Endodermal cell (in vitro differentiated cells): ENCODE results near the gene KIAA0825. TPM values are rescaled to one million over a fixed set of nuclear protein-coding genes. Genes with fewer than 3 reads are reported as not detected.

ENCODE experiments used
- DNase-seq: peaks from one replicate; pipeline ENCODE4 v3.0.0-alpha.2; 2017
- H3K27ac ChIP-seq: 2 replicates; pipeline ENCODE4 v1.5.1; 2013; ENCODE audit warnings: mild to moderate bottlenecking, low read depth, low read length, moderate library complexity
- H3K27me3 ChIP-seq: 2 replicates; pipeline ENCODE4 v1.6.1; 2013; ENCODE audit warnings: mild to moderate bottlenecking, low read length, moderate library complexity; ENCODE audit not compliant: insufficient read depth, control insufficient read depth, poor library complexity, severe bottlenecking
- H3K36me3 ChIP-seq: 2 replicates; pipeline ENCODE4 v1.7.0; 2013; ENCODE audit warnings: mild to moderate bottlenecking, low read length, moderate library complexity; ENCODE audit not compliant: control insufficient read depth, insufficient read depth
- H3K4me1 ChIP-seq: one replicate; pipeline ENCODE4 v1.7.0; 2013; ENCODE audit warnings: low read length; ENCODE audit not compliant: control insufficient read depth, insufficient read depth
- H3K4me3 ChIP-seq: 2 replicates; pipeline ENCODE4 v1.5.1; 2013; ENCODE audit warnings: mild to moderate bottlenecking, low read length, moderate library complexity
- H3K9ac ChIP-seq: 2 replicates; pipeline ENCODE4 v1.6.1; 2013; ENCODE audit warnings: mild to moderate bottlenecking, low read length, moderate library complexity; ENCODE audit not compliant: poor library complexity, severe bottlenecking; ENCODE audit errors: extremely low read depth
- H3K9me3 ChIP-seq: 2 replicates; pipeline ENCODE4 v1.6.1; 2013; ENCODE audit warnings: mild to moderate bottlenecking, low read length, moderate library complexity; ENCODE audit not compliant: control insufficient read depth
- H3K27ac Mint-ChIP-seq: 2 replicates; pipeline ENCODE4 v1.8.0; 2020; ENCODE audit warnings: mixed read lengths
- H3K27me3 Mint-ChIP-seq: 2 replicates; pipeline ENCODE4 v1.8.0; 2021; ENCODE audit warnings: mild to moderate bottlenecking, mixed read lengths; ENCODE audit not compliant: insufficient read depth
- H3K36me3 Mint-ChIP-seq: 2 replicates; pipeline ENCODE4 v1.8.0; 2020; ENCODE audit warnings: low read depth, mixed read lengths
- H3K4me1 Mint-ChIP-seq: 2 replicates; pipeline ENCODE4 v1.8.0; 2020; ENCODE audit warnings: mixed read lengths
- H3K4me3 Mint-ChIP-seq: 2 replicates; pipeline ENCODE4 v1.8.0; 2020; ENCODE audit warnings: mild to moderate bottlenecking, moderate library complexity, mixed read lengths
- H3K9me3 Mint-ChIP-seq: 2 replicates; pipeline ENCODE4 v1.8.0; 2020; ENCODE audit warnings: mild to moderate bottlenecking, mixed read lengths
- WGBS, 2 experiments: methylation state at CpG; one replicate each; pipeline versions ENCODE4 v1.1.5 to v1.1.7; 2013; ENCODE audit warnings: missing lambda C conversion rate in 2 of 2, mixed read lengths in 1 of 2; ENCODE audit not compliant: insufficient coverage in 1 of 2, insufficient read length in 1 of 2; 5-methylcytosine and 5-hydroxymethylcytosine counted together
- total RNA-seq, 2 donors: library from RNA; stranded (reverse); fragmentation: NEBNext Ultra II Directional in 1 of 2; extraction: Animal tissue kit (Norgen Biotek cat#: 25700) in 1 of 2; gene quantifications; 2 replicates in 1 of 2; 3 replicates in 1 of 2; pipeline ENCODE4 v1.2.1, GENCODE V29; 2021
- TF ChIP-seq, protein P1 (sequence below): fragments of 200-600 bp; sonication (generic); conservative IDR thresholded peaks from 2 replicates; pipeline ENCODE4 v1.5.0; 2021; ENCODE audit warnings: antibody characterized with exemption, mild to moderate bottlenecking

The KIAA0825 gene
- total RNA-seq, 2 donors from 2014 or later = 2.6 to 3.1 TPM

DNA sequence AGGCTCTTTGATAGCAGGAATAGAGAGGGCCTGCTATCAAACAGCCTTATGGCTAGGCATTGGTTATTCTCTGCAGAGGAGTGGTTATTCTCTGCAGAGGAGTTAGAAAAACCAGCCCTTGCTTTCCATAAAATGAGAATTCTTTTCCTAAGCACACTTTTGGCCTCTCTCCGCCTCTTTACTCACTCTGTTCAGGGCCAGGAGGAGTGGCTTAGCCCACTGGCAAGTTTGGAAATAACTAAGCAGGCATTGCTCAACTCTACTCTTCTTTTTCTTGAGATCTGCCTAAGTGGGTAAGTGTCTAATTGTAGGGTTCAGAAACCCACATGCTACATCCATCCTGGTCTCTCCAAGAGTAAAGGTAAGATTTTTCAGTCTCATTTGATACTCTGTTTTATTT is 341.7 kb downstream of the KIAA0825 start:
- Mint-ChIP-seq H3K9me3 (peaks cover 3% of the 10 kb centered on the region), H3K36me3 (peaks cover 5% of the 10 kb centered on the region), H3K4me1 (peaks cover 9% of the 10 kb centered on the region), H3K4me3 (no peak overlapping the region), H3K27me3 (no peaks in the 10 kb centered on the region), H3K27ac (no peak overlapping the region)
- no peaks in the 10 kb centered on the region for H3K9me3 ChIP-seq
- H3K27ac ChIP-seq = no peak overlapping the region
- 96 to 100% methylated on average over 1 of the region's 1 CpG for WGBS, 2 experiments
- no peaks in the 10 kb centered on the region for H3K36me3 ChIP-seq
- no peaks in the 10 kb centered on the region for H3K27me3 ChIP-seq
- no peak overlapping the region for H3K4me3 ChIP-seq
- no peak for DNase-seq
- no peaks in the 10 kb centered on the region for H3K4me1 ChIP-seq
- no peak overlapping the region for H3K9ac ChIP-seq
- TF ChIP-seq, protein P1, sequence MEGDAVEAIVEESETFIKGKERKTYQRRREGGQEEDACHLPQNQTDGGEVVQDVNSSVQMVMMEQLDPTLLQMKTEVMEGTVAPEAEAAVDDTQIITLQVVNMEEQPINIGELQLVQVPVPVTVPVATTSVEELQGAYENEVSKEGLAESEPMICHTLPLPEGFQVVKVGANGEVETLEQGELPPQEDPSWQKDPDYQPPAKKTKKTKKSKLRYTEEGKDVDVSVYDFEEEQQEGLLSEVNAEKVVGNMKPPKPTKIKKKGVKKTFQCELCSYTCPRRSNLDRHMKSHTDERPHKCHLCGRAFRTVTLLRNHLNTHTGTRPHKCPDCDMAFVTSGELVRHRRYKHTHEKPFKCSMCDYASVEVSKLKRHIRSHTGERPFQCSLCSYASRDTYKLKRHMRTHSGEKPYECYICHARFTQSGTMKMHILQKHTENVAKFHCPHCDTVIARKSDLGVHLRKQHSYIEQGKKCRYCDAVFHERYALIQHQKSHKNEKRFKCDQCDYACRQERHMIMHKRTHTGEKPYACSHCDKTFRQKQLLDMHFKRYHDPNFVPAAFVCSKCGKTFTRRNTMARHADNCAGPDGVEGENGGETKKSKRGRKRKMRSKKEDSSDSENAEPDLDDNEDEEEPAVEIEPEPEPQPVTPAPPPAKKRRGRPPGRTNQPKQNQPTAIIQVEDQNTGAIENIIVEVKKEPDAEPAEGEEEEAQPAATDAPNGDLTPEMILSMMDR = no peak

DNA sequence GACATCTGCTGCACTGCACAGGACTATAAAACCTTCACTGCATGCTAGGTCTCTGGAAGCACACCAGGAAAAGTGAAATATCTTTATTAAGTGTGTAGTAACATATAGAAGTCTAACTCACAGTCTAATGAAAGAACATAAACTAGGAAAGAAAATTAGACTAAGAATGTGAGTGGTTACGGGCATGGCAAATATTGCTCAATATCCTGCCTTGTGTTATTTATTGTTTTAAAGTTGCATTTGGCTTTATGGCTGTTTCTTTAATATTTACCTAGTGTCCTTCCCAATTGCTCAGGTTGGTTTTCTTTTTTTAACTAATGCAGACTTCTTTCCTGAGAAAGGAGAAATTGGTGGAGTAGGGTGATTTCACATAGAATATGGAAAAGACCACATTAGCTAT is 342.4 kb downstream of the KIAA0825 start:
- Mint-ChIP-seq H3K27ac (no peak overlapping the region), H3K4me3 (no peak overlapping the region), H3K36me3 (peaks cover 8% of the 10 kb centered on the region), H3K27me3 (no peaks in the 10 kb centered on the region), H3K9me3 (peaks cover 4% of the 10 kb centered on the region), H3K4me1 (peaks cover 2% of the 10 kb centered on the region)
- H3K36me3 ChIP-seq = no peaks in the 10 kb centered on the region
- TF ChIP-seq, protein P1 = no peak
- DNase-seq = no peak
- H3K9me3 ChIP-seq = no peaks in the 10 kb centered on the region
- no peak overlapping the region for H3K27ac ChIP-seq
- H3K4me3 ChIP-seq = no peak overlapping the region
- 100% methylated on average over 1 of the region's 1 CpG for WGBS, 2 experiments
- no peak overlapping the region for H3K9ac ChIP-seq
- H3K4me1 ChIP-seq = no peaks in the 10 kb centered on the region
- H3K27me3 ChIP-seq = no peaks in the 10 kb centered on the region

DNA sequence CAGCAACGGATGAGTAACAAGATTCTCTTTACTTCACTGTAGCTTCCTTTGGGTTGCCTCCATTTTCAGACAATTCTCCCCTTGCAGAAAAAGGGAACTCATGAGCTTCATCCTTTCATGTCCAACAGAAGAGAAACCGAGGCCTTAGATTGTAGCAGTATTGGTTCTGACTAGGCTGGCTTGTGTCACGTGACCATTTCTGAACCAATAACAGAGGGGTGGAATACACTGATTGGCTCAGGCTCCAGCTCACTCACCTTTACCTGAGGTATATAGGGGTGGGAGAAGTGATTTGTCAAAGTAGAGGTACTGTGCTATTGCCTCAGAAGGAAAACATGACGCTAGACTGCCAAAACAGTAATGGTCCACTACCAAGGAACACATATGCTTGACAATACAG is 343.7 kb downstream of the KIAA0825 start:
- WGBS, 2 experiments = 97 to 100% methylated on average over 1 to 4 of the region's 4 CpGs
- TF ChIP-seq, protein P1 = no peak

More for the DNA sequence above, 343.7 kb downstream of the KIAA0825 start:
- Mint-ChIP-seq H3K36me3 (peaks cover 19% of the 10 kb centered on the region), H3K4me3 (no peak overlapping the region), H3K4me1 (peaks cover 2% of the 10 kb centered on the region), H3K27me3 (no peaks in the 10 kb centered on the region), H3K27ac (no peak overlapping the region), H3K9me3 (peaks cover 13% of the 10 kb centered on the region)
- H3K4me3 ChIP-seq = no peak overlapping the region
- H3K4me1 ChIP-seq = no peaks in the 10 kb centered on the region
- no peak overlapping the region for H3K9ac ChIP-seq
- H3K36me3 ChIP-seq = no peaks in the 10 kb centered on the region
- no peak overlapping the region for H3K27ac ChIP-seq
- H3K27me3 ChIP-seq = no peaks in the 10 kb centered on the region
- no peak for DNase-seq
- peaks cover 9% of the 10 kb centered on the region for H3K9me3 ChIP-seq
